HPDE6-E6E7 (cell line): ENCODE results near the gene MSL1.

ENCODE experiments used
- DNase-seq: peaks from one replicate; pipeline ENCODE4 v3.0.0; 2011; ENCODE audit warnings: missing footprints; ENCODE audit errors: extremely low spot score

The MSL1 gene

DNA sequence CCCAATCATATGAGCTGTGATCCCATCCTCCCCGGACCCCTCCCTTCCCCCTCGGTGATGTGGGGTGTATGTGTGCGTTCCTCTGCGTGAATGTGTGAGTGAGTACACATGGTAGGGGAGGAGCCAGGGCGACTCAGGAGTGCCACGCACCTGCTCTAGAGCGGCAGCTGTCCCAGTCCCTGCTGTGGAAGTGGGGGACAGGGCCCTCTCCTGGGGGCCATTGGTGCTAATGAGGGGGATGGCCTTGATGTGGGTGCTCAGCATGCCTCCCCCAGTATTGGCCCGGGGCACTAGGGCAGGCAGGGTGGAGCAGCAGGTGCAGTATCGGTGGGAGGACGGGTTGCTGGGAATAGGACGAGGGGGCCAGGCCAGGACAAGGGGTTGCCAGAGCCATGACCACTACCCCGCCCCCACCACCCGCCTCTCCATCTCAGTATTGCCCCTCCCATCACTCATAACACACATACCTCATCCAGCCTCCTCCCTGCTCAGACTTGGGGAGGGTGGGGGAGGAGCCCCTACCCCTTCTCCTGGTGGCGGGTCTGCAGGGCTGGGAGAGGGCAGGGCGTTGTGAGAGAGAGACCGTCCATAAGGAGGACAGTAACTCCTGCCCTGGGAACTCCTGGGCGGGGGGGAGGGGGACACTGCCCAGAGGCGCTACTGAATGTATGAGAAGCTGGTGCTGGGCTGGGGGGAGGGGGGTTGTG, 29.9 kb upstream of the MSL1 start:
- DNase-seq = no peak

- no peak for DNase-seq
Measured at GRCh38 chr17:40092581-40092980, 29.2 kb upstream of the MSL1 start.

DNA sequence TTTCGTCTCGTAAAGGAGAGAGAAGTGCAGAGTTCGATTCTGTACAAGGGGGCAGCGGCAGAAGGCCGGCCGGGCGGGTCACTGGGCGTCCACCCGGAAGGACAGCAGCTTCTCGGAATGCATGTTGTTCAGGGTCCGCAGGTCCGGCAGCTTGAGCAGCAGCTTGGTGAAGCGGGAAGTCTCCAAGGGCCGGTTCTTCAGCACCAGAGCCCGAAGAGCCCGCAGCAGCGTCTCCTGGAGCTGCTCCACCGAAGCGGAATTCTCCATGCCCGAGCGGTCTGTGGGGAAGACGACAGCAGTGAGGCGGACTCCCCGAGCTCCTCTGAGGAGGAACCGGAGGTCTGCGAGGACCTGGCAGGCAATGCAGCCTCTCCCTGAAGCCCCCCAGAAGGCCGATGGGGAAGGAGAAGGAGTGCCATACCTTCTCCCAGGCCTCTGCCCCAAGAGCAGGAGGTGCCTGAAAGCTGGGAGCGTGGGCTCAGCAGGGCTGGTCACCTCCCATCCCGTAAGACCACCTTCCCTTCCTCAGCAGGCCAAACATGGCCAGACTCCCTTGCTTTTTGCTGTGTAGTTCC, 28.7 kb upstream of the MSL1 start:
- DNase-seq = no peak

DNA sequence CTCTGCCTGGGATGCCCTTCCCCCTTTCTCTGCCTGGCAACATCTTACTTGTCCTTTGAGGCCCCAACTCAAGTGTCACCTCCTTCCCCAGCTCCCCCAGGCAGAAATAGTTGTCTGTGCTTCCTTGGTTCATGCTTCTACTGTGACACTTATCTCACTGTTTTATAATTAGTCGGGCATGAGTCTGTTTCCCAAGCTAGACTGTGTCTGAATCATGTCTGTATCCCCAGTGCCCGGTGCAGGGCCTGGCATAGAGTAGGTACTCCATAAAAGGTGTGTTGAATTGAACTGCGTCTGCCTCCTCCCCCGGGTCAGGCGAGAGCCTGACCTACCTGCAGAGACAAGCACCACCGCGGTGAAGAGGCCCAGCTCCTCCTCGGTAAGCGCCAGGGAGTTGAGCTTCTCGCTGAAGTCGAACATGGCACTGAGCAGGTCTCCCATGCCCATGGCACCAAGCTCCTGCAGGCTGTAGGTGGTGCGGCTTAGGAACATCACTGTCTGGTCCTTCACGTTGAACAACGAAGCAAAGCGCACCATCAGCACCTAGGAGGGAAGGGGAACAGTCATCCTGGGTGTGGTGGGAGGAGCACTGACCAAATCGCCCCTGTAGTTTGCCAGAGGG, 28.1 kb upstream of the MSL1 start:
- no peak for DNase-seq

GRCh38 chr17:40094874-40095273, 26.9 kb upstream of the MSL1 start:
- DNase-seq = no peak

DNA sequence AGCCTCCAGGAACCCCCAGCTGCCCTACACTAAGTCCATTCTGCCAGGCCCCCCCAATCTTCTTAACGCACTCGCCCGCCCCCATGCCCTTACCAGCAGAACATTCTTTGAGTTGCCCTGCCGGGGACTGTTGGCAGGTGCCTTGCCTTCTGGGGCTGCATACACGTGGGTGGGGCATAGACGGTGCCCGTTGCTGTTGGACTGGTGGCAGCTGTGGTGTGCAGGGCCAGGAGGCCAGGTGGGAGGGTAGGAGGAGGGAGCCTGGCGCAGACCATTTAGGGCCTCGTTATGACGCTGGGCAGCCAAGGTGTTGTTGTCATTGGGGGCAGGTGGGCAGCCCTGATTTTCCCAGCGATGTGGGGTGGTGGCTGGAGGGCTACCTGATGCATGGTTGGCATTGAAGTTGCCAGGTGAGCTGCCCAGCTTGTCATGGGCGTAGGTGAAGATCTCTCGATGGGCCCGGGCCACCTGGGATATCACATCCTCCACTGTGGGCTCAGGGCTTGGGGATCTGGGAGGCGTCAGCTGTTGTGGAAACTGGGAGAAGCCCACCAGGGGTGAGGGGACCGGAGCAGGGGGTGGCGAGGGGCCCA, 26.3 kb upstream of the MSL1 start:
- DNase-seq = no peak

DNA sequence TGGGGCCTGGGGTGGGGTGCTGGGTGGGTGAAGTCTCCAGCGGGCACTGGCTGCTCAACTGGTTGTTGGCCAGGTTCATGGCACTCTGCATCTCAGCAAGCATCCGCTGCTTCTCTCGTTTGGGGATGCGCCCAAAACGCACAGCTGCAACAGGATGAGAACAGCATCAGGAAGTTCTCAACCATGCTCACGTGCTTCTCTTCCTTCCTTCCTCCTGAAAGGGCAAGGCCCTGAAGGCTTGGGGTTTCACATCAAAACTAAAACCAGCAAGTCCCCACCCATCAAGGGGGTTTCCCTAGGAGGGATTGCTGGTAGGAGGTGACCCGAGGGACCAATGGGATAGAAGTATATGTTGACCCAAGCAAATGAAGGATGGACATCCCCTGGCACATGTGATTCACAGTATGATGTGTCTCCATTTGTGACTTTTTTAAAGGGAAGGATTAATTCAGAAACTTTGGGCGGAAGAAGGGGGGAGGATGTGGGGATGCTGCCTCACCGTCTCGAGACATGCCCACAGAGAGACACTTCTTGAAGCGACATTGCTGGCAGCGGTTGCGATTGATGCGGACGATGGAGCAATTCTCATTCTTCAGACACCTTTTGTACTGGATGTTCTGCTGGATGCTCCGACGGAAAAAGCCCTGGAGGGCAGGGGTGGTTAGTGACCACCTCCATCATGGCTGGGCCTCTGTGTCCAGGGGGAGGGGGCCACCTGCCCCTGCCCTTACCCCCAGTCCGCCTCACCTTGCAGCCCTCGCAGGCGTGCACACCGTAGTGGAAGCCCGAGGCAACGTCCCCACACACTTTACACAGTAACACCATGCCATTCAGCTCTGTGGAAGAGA, 25.6 kb upstream of the MSL1 start:
- DNase-seq = no peak

GRCh38 chr17:40097087-40097486, 24.7 kb upstream of the MSL1 start:
- DNase-seq = no peak

GRCh38 chr17:40097931-40098845, 23.6 kb upstream of the MSL1 start:
- DNase-seq = peak; percentile 63

- peak; percentile 96 for DNase-seq
Measured at GRCh38 chr17:40098846-40099618, 22.7 kb upstream of the MSL1 start.

GRCh38 chr17:40099619-40100418, 22.0 kb upstream of the MSL1 start:
- no peak for DNase-seq

DNA sequence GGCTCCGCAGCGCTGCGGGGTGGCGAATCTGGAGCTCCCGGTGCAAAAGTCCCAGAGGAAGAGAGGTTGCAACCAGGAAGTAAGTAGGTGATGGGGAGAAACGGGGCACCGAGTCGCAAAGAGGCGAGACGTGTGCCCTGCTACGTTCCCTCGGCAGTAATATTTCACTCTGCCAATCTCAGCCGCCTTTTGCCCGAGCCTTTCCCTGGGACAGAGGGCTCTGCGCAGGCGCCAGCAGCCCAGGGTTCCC, 21.4 kb upstream of the MSL1 start, which contains the start of gene NR1D1:
Gene NR1D1, minus strand, starts transcription at position 171 of the 250 bp plus-strand sequence. CDS start 495 bp downstream, outside the sequence.
- DNase-seq = no peak

- peak; percentile 98 for DNase-seq
Measured at GRCh38 chr17:40100669-40101366, 21.0 kb upstream of the MSL1 start.

DNA sequence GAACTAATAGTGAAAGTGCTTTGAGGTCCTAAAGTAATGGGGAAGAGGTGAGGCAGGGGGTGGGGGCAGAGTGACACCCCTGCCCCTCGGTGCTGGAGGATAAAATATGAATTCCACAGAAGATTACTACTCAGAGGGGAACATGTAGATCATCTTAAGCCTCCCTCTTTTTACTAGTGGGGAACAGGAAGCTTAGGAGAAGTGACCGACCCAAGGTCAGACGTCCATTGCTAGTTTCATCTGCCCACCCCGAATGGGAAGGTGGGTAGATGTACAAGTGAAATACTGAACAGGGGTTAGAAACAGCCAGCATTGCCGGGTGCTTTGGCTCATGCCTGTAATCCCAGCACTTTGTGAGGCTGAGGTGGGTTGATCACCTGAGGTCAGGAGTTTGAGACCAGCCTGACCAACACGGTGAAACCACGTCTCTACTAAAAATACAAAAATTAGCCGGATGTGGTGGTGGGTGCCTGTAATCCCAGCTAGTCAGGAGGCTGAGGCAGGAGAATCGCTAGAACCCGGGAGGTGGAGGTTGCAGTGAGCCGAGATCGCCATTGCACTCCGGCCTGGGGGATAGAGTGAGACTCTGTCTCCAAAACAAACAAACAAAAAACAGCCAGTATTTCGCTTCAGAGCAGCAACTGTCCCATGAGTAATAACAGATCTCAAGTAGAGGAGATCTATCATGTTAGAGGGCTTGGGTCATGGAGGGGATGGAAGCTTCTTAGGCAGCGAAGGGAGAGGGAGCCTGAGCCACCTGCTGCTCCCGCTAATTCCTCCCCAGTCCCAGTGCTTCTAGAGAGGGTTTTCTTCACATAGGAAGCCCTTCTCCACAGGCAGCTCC, 20.2 kb upstream of the MSL1 start:
- DNase-seq = no peak

DNA sequence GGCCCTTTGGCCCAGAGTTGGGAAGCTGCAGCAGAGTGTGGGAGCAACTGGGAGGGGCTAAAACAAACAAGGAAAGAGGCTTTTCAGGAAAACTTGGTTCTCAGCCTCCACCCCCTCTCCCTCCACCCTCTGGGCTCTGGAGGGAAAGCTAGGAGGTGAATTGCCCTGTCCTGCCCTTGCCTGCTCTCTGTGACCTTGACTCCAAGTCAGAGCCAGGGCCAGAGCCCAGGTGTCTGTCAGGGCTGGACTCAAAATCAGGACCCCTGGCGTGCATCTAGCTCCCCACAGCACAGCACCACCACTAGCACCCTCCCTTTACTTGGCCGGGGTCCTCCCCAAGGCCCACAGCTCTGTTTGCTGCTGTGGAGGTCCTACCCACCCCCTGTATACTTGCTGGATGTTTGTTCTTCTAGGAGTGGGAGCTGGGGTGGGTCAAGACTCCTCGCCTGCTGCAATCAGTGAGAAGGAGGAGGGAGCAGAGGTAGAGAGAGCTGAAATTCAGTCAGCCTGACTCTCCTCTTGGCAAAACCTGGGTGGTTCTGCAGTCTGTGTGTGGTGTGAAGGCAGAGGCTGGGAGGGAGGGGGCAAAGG, 18.6 kb upstream of the MSL1 start:
- DNase-seq = no peak

- no peak for DNase-seq
Measured at GRCh38 chr17:40103688-40104087, 18.1 kb upstream of the MSL1 start.
